A549 (cell line): ENCODE measurements around the gene IRF4.

Source experiments
- BHLHE40 ChIP-seq: IDR thresholded peaks from 2 replicates; pipeline ENCODE4 v1.6.1; 2012; ENCODE audit warnings: low read depth, low read length, inconsistent platforms
- CTCF ChIP-seq: fragments of >200 bp; sonication (Bioruptor Twin); formaldehyde crosslinking; IDR thresholded peaks from 3 replicates; pipeline ENCODE4 v1.5.1; 2016
- EHMT2 ChIP-seq: fragments of 200-600 bp; sonication (generic); IDR thresholded peaks from 2 replicates; pipeline ENCODE4 v1.6.1; 2016; ENCODE audit warnings: antibody characterized with exemption, low read depth, mild to moderate bottlenecking, moderate library complexity
- FOXS1 ChIP-seq: fragments of 250-450 bp; sonication (Bioruptor Pico); IDR thresholded peaks from 2 replicates; pipeline ENCODE4 v1.5.0; 2020; ENCODE audit warnings: mild to moderate bottlenecking, moderate library complexity
- HMGXB4 ChIP-seq: fragments of 250-450 bp; sonication (Bioruptor Pico); IDR thresholded peaks from 2 replicates; pipeline ENCODE4 v1.5.0; 2021; ENCODE audit warnings: mild to moderate bottlenecking, moderate library complexity, borderline replicate concordance
- HOXA7 ChIP-seq: fragments of 250-450 bp; sonication (Bioruptor Pico); IDR thresholded peaks from 2 replicates; pipeline ENCODE4 v1.5.0; 2020; ENCODE audit warnings: mild to moderate bottlenecking, moderate library complexity
- MAFK ChIP-seq: fragments of 450-650 bp; IDR thresholded peaks from 2 replicates; pipeline ENCODE4 v1.6.1; 2014; ENCODE audit not compliant: partially characterized antibody
- MAZ ChIP-seq: fragments of 150-350 bp; IDR thresholded peaks from 2 replicates; pipeline ENCODE4 v1.6.1; 2014; ENCODE audit warnings: antibody characterized with exemption, low read depth, low read length, borderline replicate concordance
- NFE2L2 ChIP-seq: fragments of 150-350 bp; conservative IDR thresholded peaks from 2 replicates; pipeline ENCODE4 v1.6.1; 2014; ENCODE audit warnings: low read length
- POLR2AphosphoS2 ChIP-seq: conservative IDR thresholded peaks from 2 replicates; pipeline ENCODE4 v1.6.1; 2012; ENCODE audit warnings: low read length, improper control_type of control experiment, inconsistent platforms
- RAD21 ChIP-seq, 2 experiments: fragments of >200 bp in 1 of 2; sonication (Bioruptor Twin) in 1 of 2; formaldehyde crosslinking in 1 of 2; IDR thresholded peaks in 1 of 2; conservative IDR thresholded peaks in 1 of 2; 2 replicates in 1 of 2; 3 replicates in 1 of 2; pipeline ENCODE4 v1.6.1; 2012 to 2018; ENCODE audit warnings: inconsistent platforms in 1 of 2
- USF2 ChIP-seq: fragments of 450-650 bp; IDR thresholded peaks from 2 replicates; pipeline ENCODE4 v1.6.1; 2014; ENCODE audit warnings: antibody characterized with exemption

GRCh38 chr6:423799-424345 is 32.3 kb downstream of the IRF4 start:
- TF ChIP-seq EHMT2 (no peak), FOXS1 (CRISPR knock-in tag) (no peak), RAD21 (conservative IDR thresholded peaks at IDR 0.05 in 1 of 2, IDR thresholded peaks at IDR 0.05 in 1 of 2) (no peak), HMGXB4 (CRISPR knock-in tag) (no peak), MAFK (no peak), NFE2L2 (no peak), BHLHE40 (no peak), USF2 (no peak), CTCF (no peak), HOXA7 (CRISPR knock-in tag) (no peak), POLR2AphosphoS2 (no peak), MAZ (no peak)
